Measurements from ENCODE around the gene METTL16. TPM values are rescaled to one million over a fixed set of nuclear protein-coding genes. Genes with fewer than 3 reads are reported as not detected.

The METTL16 gene
- total RNA-seq, 2 experiments from 2014 or later, result 25.7 to 27.0 TPM

- ChIA-PET CTCF (interaction anchor here (1.1 to 5.1 kb wide), 10 partner anchors 9 to 341 kb away, joined by 3 to 95 read pairs (median 4); partner anchors contain the start of gene TSR1), POLR2A (interaction anchor here (0.9 to 3.5 kb wide), 7 partner anchors 8 to 322 kb away, joined by 3 to 35 read pairs (median 5); no protein-coding TSS in a partner anchor)
- Mint-ChIP-seq H3K36me3 (ENCODE audit: low read depth) (peaks cover 16% of the 10 kb centered on the region), H3K4me3 (peak overlapping the region; percentile 87), H3K27ac (peak overlapping the region; percentile 95), H3K27me3 (ENCODE audit: low read depth) (no peaks in the 10 kb centered on the region), H3K9me3 (ENCODE audit: insufficient read depth) (no peaks in the 10 kb centered on the region), H3K4me1 (ENCODE audit: low read depth) (peaks cover 65% of the 10 kb centered on the region)
- ATAC-seq (no peak), DNase-seq (no peak)
Measured at GRCh38 chr17:2391597-2392251, 120.0 kb downstream of the METTL16 start.

- ChIA-PET CTCF (interaction anchor here (1.6 to 5.1 kb wide), 3 partner anchors 8 to 26 kb away, joined by 5 to 95 read pairs (median 51); no protein-coding TSS in a partner anchor), POLR2A (interaction anchor here (1.1 kb wide), 1 partner anchor 9 kb away, joined by 4 read pairs; no protein-coding TSS in a partner anchor)
- DNase-seq (no peak), ATAC-seq (no peak)
- Mint-ChIP-seq H3K4me3 (peak overlapping the region; percentile 51), H3K36me3 (ENCODE audit: low read depth) (peaks cover 16% of the 10 kb centered on the region), H3K9me3 (ENCODE audit: insufficient read depth) (no peaks in the 10 kb centered on the region), H3K27me3 (ENCODE audit: low read depth) (no peaks in the 10 kb centered on the region), H3K27ac (peak overlapping the region; percentile 78), H3K4me1 (ENCODE audit: low read depth) (peaks cover 52% of the 10 kb centered on the region)
Measured at GRCh38 chr17:2390199-2390836, 121.4 kb downstream of the METTL16 start.

DNA sequence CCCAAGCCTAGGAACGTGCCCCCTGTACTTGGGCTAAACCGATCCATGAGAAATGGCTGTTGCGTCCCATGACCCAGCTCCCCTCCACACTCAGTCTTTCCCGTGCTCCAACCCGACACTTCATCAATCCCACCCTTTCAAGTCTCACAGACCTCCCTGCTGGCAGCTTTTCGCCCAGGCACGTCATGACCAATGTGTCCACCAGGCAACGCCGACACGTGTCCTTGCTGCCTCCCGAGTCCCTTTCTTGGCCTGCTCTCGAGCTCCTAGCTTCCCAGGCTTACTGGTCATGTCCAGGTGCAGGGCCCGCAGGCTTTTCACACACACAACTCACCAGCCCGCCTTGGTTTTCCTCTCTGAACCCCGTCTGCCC is 123.0 kb downstream of the METTL16 start:
- CTCF ChIA-PET, result interaction anchor here (0.5 to 2.0 kb wide), 4 partner anchors 27 to 285 kb away, joined by 3 to 15 read pairs (median 3); no protein-coding TSS in a partner anchor
- no peak for DNase-seq
- H3K4me1 Mint-ChIP-seq (ENCODE audit: low read depth), result peaks cover 41% of the 10 kb centered on the region
- H3K36me3 Mint-ChIP-seq (ENCODE audit: low read depth), result peaks cover 12% of the 10 kb centered on the region
- H3K9me3 Mint-ChIP-seq (ENCODE audit: insufficient read depth), result no peaks in the 10 kb centered on the region
- POLR2A ChIA-PET, result no interaction called here
- peak overlapping the region; percentile 36 for H3K27ac Mint-ChIP-seq
- H3K4me3 Mint-ChIP-seq, result no peak overlapping the region
- no peaks in the 10 kb centered on the region for H3K27me3 Mint-ChIP-seq (ENCODE audit: low read depth)
- ATAC-seq, result no peak

GRCh38 chr17:2388020-2388682 is 123.5 kb downstream of the METTL16 start:
- H3K27me3 Mint-ChIP-seq (ENCODE audit: low read depth), result no peaks in the 10 kb centered on the region
- ATAC-seq, result no peak
- peaks cover 44% of the 10 kb centered on the region for H3K4me1 Mint-ChIP-seq (ENCODE audit: low read depth)
- H3K27ac Mint-ChIP-seq, result peak overlapping the region; percentile 36
- peaks cover 12% of the 10 kb centered on the region for H3K36me3 Mint-ChIP-seq (ENCODE audit: low read depth)
- no peaks in the 10 kb centered on the region for H3K9me3 Mint-ChIP-seq (ENCODE audit: insufficient read depth)
- no peak for DNase-seq
- no peak overlapping the region for H3K4me3 Mint-ChIP-seq
- CTCF ChIA-PET, result interaction anchor here (0.5 to 2.0 kb wide), 3 partner anchors 28 to 40 kb away, joined by 3 to 15 read pairs (median 3); no protein-coding TSS in a partner anchor
- POLR2A ChIA-PET, result no interaction called here

DNA sequence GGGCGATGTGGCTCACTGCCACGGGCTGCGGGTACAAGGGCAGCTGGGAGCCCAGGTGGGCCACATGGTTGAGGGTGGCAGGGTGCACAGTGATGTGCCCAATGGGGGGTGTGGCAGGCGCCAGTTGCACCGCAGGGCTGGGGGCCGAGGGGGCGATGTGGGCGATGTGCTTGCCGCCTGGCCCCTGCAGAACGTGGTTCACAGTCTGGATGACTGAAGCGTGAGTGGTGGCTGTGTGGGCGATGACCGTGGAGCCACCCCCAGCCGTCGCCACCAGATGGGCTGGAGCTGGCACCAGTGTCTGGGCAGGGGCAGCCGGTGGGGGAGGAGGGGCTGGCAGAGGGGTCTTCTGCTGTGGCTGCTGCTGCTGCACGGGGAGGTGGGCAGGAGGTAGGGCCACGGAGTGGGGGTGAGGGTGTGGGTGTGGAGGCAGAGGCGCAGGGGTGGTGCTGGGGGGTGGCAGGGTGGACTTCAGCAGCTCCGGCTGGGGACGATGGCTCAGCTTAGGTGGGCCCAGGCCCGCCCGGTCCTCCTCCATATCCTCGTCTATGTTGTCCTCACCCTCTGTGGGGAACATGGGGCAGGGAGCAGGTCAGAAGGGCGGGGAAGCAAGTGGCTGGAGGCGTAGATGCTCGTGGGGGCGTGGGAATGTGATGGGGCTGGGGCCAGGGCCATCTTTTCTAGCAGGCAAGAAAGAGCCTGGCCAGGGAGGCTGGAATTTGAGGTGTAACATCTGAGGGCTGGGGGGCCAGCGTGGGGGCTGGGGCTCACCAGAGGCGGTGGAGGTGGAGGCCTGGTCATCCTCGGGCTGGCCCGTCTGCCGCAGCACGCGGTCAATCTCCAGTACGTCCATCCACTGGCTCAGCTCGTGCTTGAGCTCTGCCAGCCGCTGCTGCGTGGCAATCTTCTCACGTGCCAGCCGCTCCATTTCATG is 124.3 kb downstream of the METTL16 start:
- no peak overlapping the region for H3K4me3 Mint-ChIP-seq
- no peak for ATAC-seq
- ChIA-PET POLR2A (no interaction called here), CTCF (interaction anchor here (2.0 kb wide), 1 partner anchor 29 kb away, joined by 15 read pairs; no protein-coding TSS in a partner anchor)
- no peaks in the 10 kb centered on the region for H3K27me3 Mint-ChIP-seq (ENCODE audit: low read depth)
- no peak overlapping the region for H3K27ac Mint-ChIP-seq
- H3K9me3 Mint-ChIP-seq (ENCODE audit: insufficient read depth), result no peaks in the 10 kb centered on the region
- H3K36me3 Mint-ChIP-seq (ENCODE audit: low read depth), result peaks cover 12% of the 10 kb centered on the region
- peaks cover 43% of the 10 kb centered on the region for H3K4me1 Mint-ChIP-seq (ENCODE audit: low read depth)
- DNase-seq, result no peak

DNA sequence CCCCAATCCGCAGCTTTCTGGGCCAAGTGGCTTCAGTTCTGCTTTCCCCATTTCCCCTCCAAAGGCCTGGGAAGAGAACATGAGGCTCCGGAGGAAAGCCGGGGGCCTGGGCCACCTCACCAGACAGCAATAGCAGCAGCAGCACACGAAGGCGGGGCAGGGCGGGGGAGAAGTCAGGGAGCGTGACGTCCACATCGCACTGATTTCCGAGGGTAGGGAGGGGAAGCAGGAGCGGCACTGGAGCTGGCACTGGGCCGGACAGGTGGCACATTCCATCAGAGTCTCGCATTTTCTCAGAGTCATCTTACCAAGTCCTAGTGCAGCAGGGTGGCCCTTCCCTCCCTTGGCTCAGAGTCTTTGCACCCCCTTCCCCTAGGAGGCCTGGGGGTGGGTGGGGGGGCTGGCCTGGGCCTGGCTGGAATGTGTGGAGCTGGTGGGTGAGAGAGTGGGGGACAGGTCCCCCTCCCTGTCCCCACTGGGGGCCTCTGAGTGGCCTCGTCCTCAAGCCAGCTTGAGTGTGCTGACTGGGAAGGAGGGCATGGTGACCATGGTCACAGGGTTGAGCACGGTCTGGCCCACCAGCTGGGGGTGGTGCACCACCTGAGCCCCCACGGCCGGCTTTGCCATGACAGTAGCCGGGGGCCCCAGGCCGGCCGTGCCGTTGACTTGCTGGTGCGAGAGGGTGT is 125.1 kb downstream of the METTL16 start:
- CTCF ChIA-PET, result interaction anchor here (10.0 kb wide), 1 partner anchor 29 kb away, joined by 479 read pairs; no protein-coding TSS in a partner anchor
- Mint-ChIP-seq H3K36me3 (ENCODE audit: low read depth) (peaks cover 4% of the 10 kb centered on the region), H3K4me1 (ENCODE audit: low read depth) (peaks cover 35% of the 10 kb centered on the region), H3K4me3 (no peak overlapping the region), H3K9me3 (ENCODE audit: insufficient read depth) (no peaks in the 10 kb centered on the region), H3K27ac (no peak overlapping the region), H3K27me3 (ENCODE audit: low read depth) (no peaks in the 10 kb centered on the region)
- POLR2A ChIA-PET, result no interaction called here
- no peak for ATAC-seq
- DNase-seq, result no peak

DNA sequence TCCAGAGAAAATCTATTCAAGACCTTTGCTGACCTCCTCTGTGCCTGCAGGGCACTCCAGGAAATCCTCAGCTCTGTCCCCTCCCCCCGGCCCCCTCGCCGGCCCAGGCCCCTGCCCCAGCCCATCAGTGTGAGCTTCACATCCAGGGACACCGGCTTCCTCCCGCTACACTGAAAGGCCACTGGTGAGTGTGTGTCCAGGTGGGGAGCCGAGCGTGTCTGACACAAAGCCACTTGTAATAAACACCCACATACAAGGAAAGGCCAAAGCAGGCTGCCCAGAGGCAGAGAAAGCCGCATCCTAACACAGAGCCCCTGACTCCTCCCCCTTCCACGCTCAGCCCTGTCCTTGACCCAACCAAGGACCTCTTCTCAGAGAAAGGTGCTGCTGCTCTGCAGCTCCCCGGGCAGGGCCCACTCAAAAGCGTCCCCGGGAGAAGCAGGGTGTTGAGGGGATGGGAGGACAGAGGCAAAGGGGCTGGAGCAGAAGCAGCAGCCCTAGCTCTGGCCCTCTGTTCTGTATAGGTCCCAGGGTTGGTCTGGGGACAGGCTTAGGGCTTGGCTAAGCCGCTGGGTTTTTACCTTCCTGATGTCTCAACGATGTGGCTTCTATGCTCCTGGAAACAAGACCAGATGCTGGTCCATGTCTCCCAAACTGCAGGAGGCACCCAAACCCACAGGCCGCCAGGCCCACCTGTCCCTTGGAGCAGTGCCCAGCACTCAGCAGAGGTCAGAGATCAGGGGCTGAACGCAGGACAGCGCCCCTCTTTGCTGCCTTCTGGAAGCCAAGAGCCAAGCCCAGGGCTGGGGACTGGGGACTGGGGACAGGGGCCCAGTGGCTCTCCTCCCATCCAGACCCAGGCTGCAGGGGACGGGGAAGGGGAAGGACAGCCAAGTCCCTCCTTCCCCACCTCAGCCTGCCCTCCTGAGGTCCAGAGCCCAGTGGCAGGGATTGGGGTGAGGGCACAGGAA is 126.2 kb downstream of the METTL16 start:
- CTCF ChIA-PET, result interaction anchor here (10.0 kb wide), 1 partner anchor 30 kb away, joined by 479 read pairs; no protein-coding TSS in a partner anchor
- DNase-seq, result no peak
- peaks cover 28% of the 10 kb centered on the region for H3K4me1 Mint-ChIP-seq (ENCODE audit: low read depth)
- peaks cover 4% of the 10 kb centered on the region for H3K36me3 Mint-ChIP-seq (ENCODE audit: low read depth)
- ATAC-seq, result no peak
- H3K27ac Mint-ChIP-seq, result no peak overlapping the region
- H3K4me3 Mint-ChIP-seq, result no peak overlapping the region
- H3K9me3 Mint-ChIP-seq (ENCODE audit: insufficient read depth), result no peaks in the 10 kb centered on the region
- POLR2A ChIA-PET, result no interaction called here
- no peaks in the 10 kb centered on the region for H3K27me3 Mint-ChIP-seq (ENCODE audit: low read depth)

DNA sequence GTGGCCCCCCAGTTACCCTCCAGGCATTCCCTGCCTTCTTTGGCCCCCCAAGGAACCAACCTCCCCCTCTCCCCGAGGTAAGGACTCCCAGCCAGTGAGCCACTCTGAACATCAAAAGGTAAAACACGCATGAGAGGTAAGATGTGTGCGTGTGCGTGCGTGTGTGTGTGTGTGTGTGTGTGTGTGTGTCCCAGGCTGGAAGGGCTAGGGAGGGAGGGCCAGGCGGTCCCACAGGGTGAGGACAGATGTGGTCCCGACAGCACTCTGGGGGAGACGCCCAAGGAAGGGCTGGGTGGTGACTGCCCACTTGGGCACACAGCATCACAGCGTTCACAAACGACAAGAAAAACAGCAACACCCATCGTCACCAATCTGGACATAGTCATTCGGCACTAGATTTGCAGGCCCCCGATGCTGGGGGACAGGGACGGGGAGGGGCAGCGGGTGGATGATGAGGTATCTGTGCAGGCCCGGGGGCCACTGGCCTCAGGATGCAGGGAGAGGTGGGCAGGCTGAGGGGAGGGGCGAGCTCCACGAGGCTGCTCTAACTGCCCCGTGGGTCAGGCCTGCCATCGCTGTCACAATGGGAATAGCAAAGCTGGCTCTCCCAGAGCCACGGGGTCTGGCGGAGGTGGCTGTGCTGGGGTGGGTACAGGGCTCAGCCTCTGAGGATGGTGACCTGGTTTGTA is 127.1 kb downstream of the METTL16 start:
- no peak for DNase-seq
- POLR2A ChIA-PET, result no interaction called here
- CTCF ChIA-PET, result interaction anchor here (4.4 to 10.0 kb wide), 2 partner anchors 8 to 31 kb away, joined by 95 to 479 read pairs; no protein-coding TSS in a partner anchor
- H3K27ac Mint-ChIP-seq, result no peak overlapping the region
- no peak overlapping the region for H3K4me3 Mint-ChIP-seq
- no peak for ATAC-seq
- H3K36me3 Mint-ChIP-seq (ENCODE audit: low read depth), result peaks cover 3% of the 10 kb centered on the region
- peaks cover 19% of the 10 kb centered on the region for H3K4me1 Mint-ChIP-seq (ENCODE audit: low read depth)
- H3K27me3 Mint-ChIP-seq (ENCODE audit: low read depth), result no peaks in the 10 kb centered on the region
- H3K9me3 Mint-ChIP-seq (ENCODE audit: insufficient read depth), result no peaks in the 10 kb centered on the region

DNA sequence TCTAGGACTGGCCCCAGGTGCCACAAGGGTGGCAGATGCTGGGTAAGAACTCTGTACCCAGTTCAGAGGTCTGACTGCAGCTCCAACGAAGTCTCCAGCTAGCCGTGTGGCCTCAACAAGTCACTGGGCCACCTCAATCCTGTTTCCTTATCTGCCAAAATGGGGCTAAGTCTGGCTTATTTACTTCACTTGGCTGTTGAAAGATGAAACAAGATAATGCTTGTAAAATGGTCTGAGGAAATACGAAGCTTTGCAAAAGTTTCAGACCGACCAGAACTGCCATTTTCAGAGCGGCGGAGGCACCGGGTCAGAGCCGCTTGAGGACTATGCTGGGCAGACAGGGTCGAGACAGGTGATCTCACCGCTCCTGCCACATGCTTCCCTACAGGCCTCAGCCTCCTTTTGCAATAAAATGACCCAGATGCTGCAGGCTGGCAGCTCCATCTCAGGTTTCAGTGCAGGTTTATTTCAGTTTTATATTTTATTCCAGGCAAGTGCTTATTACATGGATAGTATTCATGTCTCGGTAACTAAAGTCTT is 128.0 kb downstream of the METTL16 start:
- ChIA-PET CTCF (interaction anchor here (0.6 to 10.0 kb wide), 12 partner anchors 9 to 326 kb away, joined by 3 to 479 read pairs (median 10); partner anchors contain the start of genes METTL16 and MNT), POLR2A (interaction anchor here (0.7 to 3.3 kb wide), 7 partner anchors 9 to 290 kb away, joined by 3 to 35 read pairs (median 4); partner anchors contain the start of genes METTL16 and MNT)
- H3K27me3 Mint-ChIP-seq (ENCODE audit: low read depth), result no peaks in the 10 kb centered on the region
- H3K4me1 Mint-ChIP-seq (ENCODE audit: low read depth), result peaks cover 11% of the 10 kb centered on the region
- DNase-seq, result no peak
- no peaks in the 10 kb centered on the region for H3K9me3 Mint-ChIP-seq (ENCODE audit: insufficient read depth)
- ATAC-seq, result no peak
- H3K4me3 Mint-ChIP-seq, result no peak overlapping the region
- peaks cover 3% of the 10 kb centered on the region for H3K36me3 Mint-ChIP-seq (ENCODE audit: low read depth)
- H3K27ac Mint-ChIP-seq, result peak overlapping the region; percentile 30
